ENCODE results near the gene LTBP2. TPM values are rescaled to one million over a fixed set of nuclear protein-coding genes. Genes with fewer than 3 reads are reported as not detected.

Gene LTBP2
- total RNA-seq, 2 experiments from 2014 or later = 0.04 to 0.05 TPM

GRCh38 chr14:74641601-74642391 lies 29.8 kb upstream of the LTBP2 start:
- ChIA-PET POLR2A (interaction anchor here (1.3 to 1.5 kb wide), 2 partner anchors 10 to 156 kb away, joined by 3 to 5 read pairs; no protein-coding TSS in a partner anchor), CTCF (interaction anchor here (0.9 to 1.9 kb wide), 6 partner anchors 10 to 33 kb away, joined by 3 to 6 read pairs (median 4); no protein-coding TSS in a partner anchor)
- no peaks in the 10 kb centered on the region for H3K36me3 Mint-ChIP-seq (ENCODE audit: low read depth)
- TF ChIP-seq CTCF (IDR thresholded peaks at IDR 0.05) = no peak
- H3K4me3 Mint-ChIP-seq = no peak overlapping the region
- H3K27ac Mint-ChIP-seq = no peak overlapping the region
- no peaks in the 10 kb centered on the region for H3K27me3 Mint-ChIP-seq
- ATAC-seq (no peak), DNase-seq (no peak)
- H3K4me1 Mint-ChIP-seq (ENCODE audit: low read depth) = no peaks in the 10 kb centered on the region
- no peaks in the 10 kb centered on the region for H3K9me3 Mint-ChIP-seq
- intact Hi-C loops (cut with micrococcal nuclease) = no loop called here

GRCh38 chr14:74638966-74639365 lies 26.9 kb upstream of the LTBP2 start:
- POLR2A ChIA-PET = no interaction called here
- CTCF ChIA-PET = interaction anchor here (1.4 to 3.8 kb wide), 4 partner anchors 26 to 45 kb away, joined by 4 to 17 read pairs (median 6); partner anchors contain the start of gene LTBP2
- intact Hi-C loops (cut with micrococcal nuclease) = no loop called here

GRCh38 chr14:74638066-74638465 lies 26.0 kb upstream of the LTBP2 start:
- DNase-seq = no peak
- ChIA-PET CTCF (interaction anchor here (2.1 to 3.8 kb wide), 3 partner anchors 25 to 46 kb away, joined by 6 to 17 read pairs (median 7); partner anchors contain the start of gene LTBP2), POLR2A (interaction anchor here (0.7 kb wide), 1 partner anchor 79 kb away, joined by 4 read pairs; no protein-coding TSS in a partner anchor)
- no peak for ATAC-seq
- Mint-ChIP-seq H3K4me1 (ENCODE audit: low read depth) (no peaks in the 10 kb centered on the region), H3K4me3 (no peak overlapping the region), H3K9me3 (no peaks in the 10 kb centered on the region), H3K27me3 (no peaks in the 10 kb centered on the region), H3K27ac (no peak overlapping the region), H3K36me3 (ENCODE audit: low read depth) (no peaks in the 10 kb centered on the region)
- intact Hi-C loops (cut with micrococcal nuclease) = no loop called here
- no peak for TF ChIP-seq CTCF (IDR thresholded peaks at IDR 0.05)

More at GRCh38 chr14:74638966-74639365, 26.9 kb upstream of the LTBP2 start:
- DNase-seq (no peak), ATAC-seq (no peak)
- Mint-ChIP-seq H3K36me3 (ENCODE audit: low read depth) (no peaks in the 10 kb centered on the region), H3K4me1 (ENCODE audit: low read depth) (no peaks in the 10 kb centered on the region), H3K4me3 (no peak overlapping the region), H3K9me3 (no peaks in the 10 kb centered on the region), H3K27ac (no peak overlapping the region), H3K27me3 (no peaks in the 10 kb centered on the region)
- no peak for TF ChIP-seq CTCF (IDR thresholded peaks at IDR 0.05)

- CTCF ChIA-PET = interaction anchor here (0.8 to 3.8 kb wide), 3 partner anchors 9 to 28 kb away, joined by 3 to 17 read pairs (median 7); partner anchors contain the start of gene LTBP2
- Mint-ChIP-seq H3K27ac (no peak overlapping the region), H3K27me3 (no peaks in the 10 kb centered on the region), H3K4me1 (ENCODE audit: low read depth) (no peaks in the 10 kb centered on the region), H3K4me3 (no peak overlapping the region), H3K36me3 (ENCODE audit: low read depth) (no peaks in the 10 kb centered on the region), H3K9me3 (no peaks in the 10 kb centered on the region)
- POLR2A ChIA-PET = interaction anchor here (0.8 kb wide), 1 partner anchor 25 kb away, joined by 3 read pairs; the partner anchor contains the start of gene LTBP2
- DNase-seq (no peak), ATAC-seq (no peak)
- intact Hi-C loops (cut with micrococcal nuclease) = no loop called here
- TF ChIP-seq CTCF (IDR thresholded peaks at IDR 0.05) = no peak
These were observed 25.1 kb upstream of the LTBP2 start for GRCh38 chr14:74637178-74637550.
